Stimulated activated CD8-positive, alpha-beta memory T cell treated with anti-CD3 and anti-CD28 coated beads, Interleukin-15, amount 100 ng/mL, for 24 hours (primary cell): ENCODE data around the gene KRTAP10-11.
"Not testable (repeated sequence)": the region's sequence is repeated elsewhere in the genome, so short reads cannot be mapped to it uniquely, and the experiment has no call there.

Experiments used
- DNase-seq: peaks from one replicate; pipeline ENCODE4 v3.0.0-alpha.2; 2020; ENCODE audit warnings: low read depth

The KRTAP10-11 gene

GRCh38 chr21:44614961-44615391 lies 31.2 kb upstream of the KRTAP10-11 start:
- DNase-seq, result no peak

DNA sequence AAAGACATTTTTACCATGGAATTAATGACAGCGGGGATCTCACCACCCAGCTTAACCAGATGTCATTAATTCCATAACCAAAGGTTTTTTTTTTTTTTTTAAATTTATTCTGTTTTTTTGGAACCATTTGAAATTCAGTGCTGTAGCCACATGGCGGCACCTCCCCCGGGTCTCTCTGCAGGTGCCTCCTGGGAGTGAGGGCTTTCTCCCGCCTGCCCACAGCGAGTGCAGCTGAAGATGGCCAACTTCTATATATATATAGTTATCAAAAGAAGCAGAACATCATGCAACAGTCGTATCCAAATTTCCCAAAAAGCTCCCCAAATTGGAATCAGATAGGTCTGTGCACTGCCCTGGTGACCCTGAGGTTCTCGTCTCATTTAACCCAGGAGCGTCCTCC lies 30.7 kb upstream of the KRTAP10-11 start:
- no peak for DNase-seq

DNA sequence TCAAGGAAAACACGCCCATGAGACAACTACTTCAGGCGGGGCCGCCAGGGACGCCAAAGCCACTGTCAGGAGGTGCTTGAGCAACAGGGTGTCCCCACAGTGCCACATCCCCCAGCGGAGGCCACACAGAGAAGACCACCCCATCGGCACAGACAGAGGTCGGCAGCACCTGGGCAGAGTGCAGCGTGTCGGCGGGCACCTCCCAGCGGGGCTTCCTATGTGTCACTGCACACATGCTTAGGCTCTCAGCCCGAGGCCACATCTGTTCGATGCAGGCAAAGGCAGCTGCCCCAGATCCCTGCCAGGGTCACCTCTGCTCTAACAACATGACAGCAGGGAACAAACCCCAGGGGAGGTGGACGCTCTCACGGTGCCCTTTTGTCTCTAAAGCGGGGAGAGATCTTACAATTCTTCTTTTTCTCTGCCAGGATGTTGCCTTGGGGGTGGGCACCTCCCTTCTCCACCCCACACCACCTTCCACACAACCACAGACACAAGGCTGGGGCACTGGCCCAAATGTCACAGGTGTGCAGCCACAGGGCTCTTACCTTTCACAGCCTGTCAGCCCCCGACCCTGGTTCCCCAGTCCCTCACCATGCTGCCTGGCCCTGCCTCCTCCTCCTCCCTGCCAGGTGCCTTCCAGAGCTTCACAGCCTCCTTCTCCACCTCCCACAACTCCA lies 30.2 kb upstream of the KRTAP10-11 start:
- DNase-seq, result no peak

DNA sequence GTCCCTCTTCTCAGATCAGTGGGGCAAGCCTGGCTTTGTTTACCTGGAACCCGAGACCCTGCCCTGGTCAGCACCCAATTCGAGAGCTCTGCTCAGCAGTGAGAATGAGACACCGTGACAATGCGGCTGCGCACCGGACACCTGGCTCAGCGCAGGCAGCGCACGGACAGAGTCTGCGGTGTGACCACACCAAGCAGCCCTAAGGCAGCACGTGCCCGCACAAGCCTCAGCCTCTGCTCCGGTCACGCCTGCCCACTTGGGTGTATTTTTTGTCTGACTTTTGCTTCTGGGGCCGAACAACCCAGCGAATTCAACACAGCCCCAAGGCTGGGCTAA lies 29.7 kb upstream of the KRTAP10-11 start:
- DNase-seq, result no peak

- DNase-seq, result no peak
These were observed 29.1 kb upstream of the KRTAP10-11 start for GRCh38 chr21:44617071-44617501.

GRCh38 chr21:44618504-44618903 lies 27.7 kb upstream of the KRTAP10-11 start:
- DNase-seq, result no peak

DNA sequence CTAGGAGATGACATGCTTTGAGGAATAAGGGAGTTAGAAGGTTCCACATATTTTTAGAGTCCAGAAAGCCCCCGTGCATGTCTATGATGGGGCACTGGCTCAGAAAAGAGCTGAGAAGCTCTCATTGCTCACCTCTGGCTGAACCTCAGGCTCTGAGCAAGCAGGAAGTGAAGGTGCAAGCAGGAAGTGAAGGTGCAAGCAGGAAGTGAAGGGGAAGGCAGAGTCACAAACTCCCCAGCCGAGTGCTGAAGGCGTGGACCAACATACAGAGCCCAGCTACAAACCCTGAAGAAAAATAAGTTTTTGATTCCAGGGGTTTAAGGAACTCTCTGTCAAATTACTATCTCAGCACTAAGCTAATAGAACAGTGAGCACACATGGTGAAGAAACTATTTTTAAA lies 27.3 kb upstream of the KRTAP10-11 start:
- DNase-seq, result no peak

GRCh38 chr21:44619886-44620285 lies 26.3 kb upstream of the KRTAP10-11 start:
- DNase-seq, result no peak

- DNase-seq, result no peak
These were observed 22.6 kb upstream of the KRTAP10-11 start for GRCh38 chr21:44623575-44623974.

GRCh38 chr21:44625756-44626155 lies 20.5 kb upstream of the KRTAP10-11 start:
- DNase-seq, result no peak

GRCh38 chr21:44626262-44626661 lies 20.0 kb upstream of the KRTAP10-11 start:
- DNase-seq, result no peak

GRCh38 chr21:44626673-44627143 lies 19.5 kb upstream of the KRTAP10-11 start, which contains the start of gene KRTAP10-9:
TSS of gene KRTAP10-9 (plus strand) at chr21:44627093. CDS start at chr21:44627172, 79 bp downstream.
- DNase-seq, result no peak

GRCh38 chr21:44627181-44627822 lies 18.9 kb upstream of the KRTAP10-11 start:
- DNase-seq, result not testable (repeated sequence)

GRCh38 chr21:44627831-44628233 lies 18.4 kb upstream of the KRTAP10-11 start:
- DNase-seq, result not testable (repeated sequence)

DNA sequence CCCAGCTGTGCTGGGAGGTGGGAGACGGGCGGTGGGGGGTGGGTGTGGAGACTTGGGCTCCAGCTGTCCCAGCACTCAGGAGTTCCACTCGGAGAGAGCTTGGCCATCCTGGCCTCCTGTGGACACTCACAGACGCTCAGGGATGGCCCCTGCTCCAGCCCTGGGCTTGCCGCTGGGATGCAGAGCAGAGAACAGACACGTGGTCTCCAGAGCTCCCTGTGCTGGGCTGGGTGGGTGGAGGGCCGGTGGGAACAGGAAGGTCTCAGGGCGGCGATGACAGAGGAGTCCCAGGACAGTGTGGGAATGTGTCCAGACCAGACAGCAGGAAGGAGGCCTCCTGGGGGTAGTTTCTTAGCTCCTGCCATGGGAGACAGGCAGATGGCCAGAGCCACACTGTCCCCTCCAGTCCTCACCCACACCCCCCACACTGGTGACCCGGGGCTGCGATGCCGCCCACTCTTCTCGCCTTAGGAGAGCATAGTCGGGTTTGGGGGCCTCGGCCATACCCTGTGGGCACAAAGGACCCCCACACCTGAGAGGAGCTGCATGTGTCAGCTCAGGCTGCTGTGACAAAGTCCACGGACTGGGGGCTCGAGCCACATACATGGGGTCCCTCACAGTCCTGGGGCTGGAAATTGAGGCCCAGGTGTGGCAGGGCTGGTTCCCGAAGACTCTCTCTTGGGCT lies 17.4 kb upstream of the KRTAP10-11 start:
- DNase-seq, result no peak

DNA sequence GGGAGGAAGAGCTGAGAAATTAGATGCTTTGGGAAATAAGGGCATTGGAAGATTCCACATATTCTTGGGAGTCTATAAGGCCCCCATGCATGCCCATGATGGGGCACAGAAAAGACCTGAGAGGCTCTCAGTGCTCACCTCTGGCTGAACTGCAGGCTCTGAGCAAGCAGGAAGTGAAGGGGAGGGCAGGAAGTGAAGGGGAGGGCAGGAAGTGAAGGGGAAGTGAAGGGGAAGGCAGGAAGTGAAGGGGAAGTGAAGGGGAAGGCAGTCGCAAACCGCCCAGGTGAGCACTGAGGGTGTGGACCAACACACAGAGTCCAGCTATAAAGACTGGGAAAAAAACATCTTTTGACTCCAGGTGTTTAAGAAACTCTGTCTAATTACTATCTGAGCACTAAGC lies 15.8 kb upstream of the KRTAP10-11 start:
- no peak for DNase-seq

DNA sequence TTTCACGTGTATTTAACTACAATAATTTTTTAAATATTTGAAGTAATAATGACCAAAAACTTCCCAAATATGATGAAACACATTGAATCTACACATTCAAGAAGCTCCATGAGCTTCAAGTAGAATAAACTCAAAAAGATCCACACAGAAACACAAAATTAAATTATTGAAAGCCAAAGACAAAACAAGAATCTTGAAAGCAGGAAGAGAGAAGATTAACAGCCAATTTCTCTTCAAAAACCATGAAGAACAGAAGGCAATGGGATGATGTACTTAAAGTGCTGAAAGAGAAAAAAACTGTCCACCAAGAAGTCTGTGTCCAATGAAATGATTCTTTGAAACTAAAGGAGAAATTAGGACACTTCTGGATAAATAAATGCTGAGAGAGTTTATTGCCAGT lies 14.1 kb upstream of the KRTAP10-11 start:
- DNase-seq, result no peak

DNA sequence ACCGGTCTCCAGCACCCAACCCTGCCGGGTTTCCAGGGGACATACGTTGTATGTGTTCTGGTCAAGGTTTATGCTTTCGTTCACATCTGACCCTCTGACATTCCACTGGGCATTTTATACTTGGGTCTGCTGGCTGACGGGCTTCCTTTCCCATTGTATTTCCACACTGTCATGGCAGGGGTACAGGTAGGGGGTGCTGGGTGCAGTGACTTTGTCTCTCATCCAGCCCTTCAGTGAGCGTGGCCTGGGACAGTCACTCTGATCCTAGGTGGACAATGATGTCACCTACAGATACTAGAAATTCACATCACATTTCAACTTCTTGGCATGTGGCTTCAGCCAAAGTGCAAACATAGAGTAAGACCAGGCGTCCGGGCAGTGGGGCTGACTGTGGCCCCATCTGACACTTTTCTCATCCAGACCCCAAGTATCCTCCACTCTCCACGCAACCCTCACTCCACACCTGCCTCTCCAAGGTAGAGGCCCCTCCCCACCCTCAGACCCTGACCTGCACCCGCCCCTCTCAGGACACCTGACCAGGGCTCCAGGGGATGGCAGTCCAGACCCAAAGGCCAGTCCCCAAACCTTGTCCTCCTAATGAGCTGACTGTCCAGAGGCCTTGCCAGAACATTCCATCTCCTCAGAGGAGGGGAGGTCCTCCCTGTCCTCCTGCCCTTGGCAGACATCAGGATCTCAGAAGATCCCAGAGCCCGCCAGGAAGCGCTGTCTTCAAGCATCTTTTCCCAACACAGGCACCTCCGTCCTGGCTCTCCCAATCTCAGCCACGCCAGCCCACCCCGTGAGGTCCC lies 9.8 kb upstream of the KRTAP10-11 start:
- no peak for DNase-seq

- DNase-seq, result no peak
These were observed 9.0 kb upstream of the KRTAP10-11 start, which contains the start of gene KRTAP10-10 for GRCh38 chr21:44637018-44637850. TSS of gene KRTAP10-10 (plus strand) at chr21:44637356. CDS start at chr21:44637418, 62 bp downstream.

GRCh38 chr21:44637851-44638348 lies 8.3 kb upstream of the KRTAP10-11 start:
- DNase-seq, result not testable (repeated sequence)
